Endothelial cell of umbilical vein (primary cell): ENCODE measurements around the gene CABP5. TPM values are rescaled to one million over a fixed set of nuclear protein-coding genes. Genes with fewer than 3 reads are reported as not detected.

Experiments
- BruUV-seq: library from RNA; stranded (reverse); fragments of 400-500 nt; replicated peaks from 2 replicates; lab custom pipeline; 2021; lab: Mats Ljungman, UMichigan
- CTCF ChIA-PET: fragments of 300-600, 350-600 bp; sonication (Branson Sonifier 250); formaldehyde crosslinking; loops from one replicate; lab custom pipeline; 2021; ENCODE audit warnings: antibody characterized with exemption, inconsistent platforms; lab: Charles Lee
- POLR2A ChIA-PET: fragments of 300-600, 350-600 bp; sonication (Branson Sonifier 250); formaldehyde crosslinking; loops from one replicate; lab custom pipeline; 2021; ENCODE audit warnings: antibody characterized with exemption, inconsistent platforms; lab: Charles Lee
- DNase-seq: peaks from one replicate; pipeline ENCODE4 v3.0.0-alpha.2; 2011; ENCODE audit warnings: low read depth, low spot score
- FAIRE-seq: peaks from 2 replicates; lab custom pipeline; 2011; peaks lifted over from hg19 to GRCh38; lab: Jason Lieb, UNC
- H2AFZ ChIP-seq: 2 replicates; pipeline ENCODE4 v1.6.0; 2012; ENCODE audit warnings: low read depth, low read length, control low read depth, inconsistent platforms
- H3K27ac ChIP-seq: 2 replicates; pipeline ENCODE4 v1.5.1; 2011; ENCODE audit warnings: low read depth, mild to moderate bottlenecking, control low read depth, low read length, moderate library complexity; ENCODE audit not compliant: insufficient read depth
- H3K27me3 ChIP-seq, 2 experiments: 2 replicates each; pipeline versions ENCODE4 v1.6.0 to v1.6.1; 2011; ENCODE audit warnings: low read length in 2 of 2, mixed read lengths in 1 of 2; ENCODE audit not compliant: control insufficient read depth in 2 of 2, insufficient read depth in 2 of 2
- H3K36me3 ChIP-seq, 2 experiments: 2 replicates in 1 of 2; 3 replicates in 1 of 2; pipeline ENCODE4 v1.5.1; 2011; ENCODE audit warnings: low read length in 2 of 2, mild to moderate bottlenecking in 1 of 2, moderate library complexity in 1 of 2; ENCODE audit not compliant: control insufficient read depth in 2 of 2, insufficient read depth in 2 of 2; ENCODE audit errors: extremely low read depth in 1 of 2
- H3K4me1 ChIP-seq: 3 replicates; pipeline ENCODE4 v1.5.1; 2011; ENCODE audit warnings: mild to moderate bottlenecking, low read length; ENCODE audit not compliant: control insufficient read depth, insufficient read depth; ENCODE audit errors: extremely low read depth
- H3K4me2 ChIP-seq: 2 replicates; pipeline ENCODE4 v1.6.1; 2011; ENCODE audit warnings: low read length, control low read depth, mixed read lengths; ENCODE audit not compliant: insufficient read depth
- H3K4me3 ChIP-seq, 3 experiments: fragments of 200-600 bp in 1 of 3; sonication (generic), shearing (Covaris generic) in 1 of 3; replicated peaks in 1 of 3; 2 replicates each; pipeline ENCODE4 v1.5.1; 2011 to 2016; ENCODE audit warnings: control low read depth in 3 of 3, low read length in 3 of 3, mild to moderate bottlenecking in 2 of 3, inconsistent platforms in 1 of 3, low read depth in 1 of 3, moderate library complexity in 1 of 3; ENCODE audit not compliant: insufficient read depth in 1 of 3
- H3K79me2 ChIP-seq: 2 replicates; pipeline ENCODE4 v1.6.0; 2012; ENCODE audit warnings: low read length, inconsistent platforms; ENCODE audit not compliant: control insufficient read depth, insufficient read depth
- H3K9ac ChIP-seq: replicated peaks from 2 replicates; pipeline ENCODE3; 2011; ENCODE audit warnings: low read length, control low read depth; ENCODE audit not compliant: insufficient read depth; ENCODE audit errors: extremely low read depth
- H3K9me1 ChIP-seq: replicated peaks from 3 replicates; pipeline ENCODE4 v1.6.0; 2011; ENCODE audit warnings: mild to moderate bottlenecking, low read length; ENCODE audit not compliant: control insufficient read depth, insufficient read depth; ENCODE audit errors: extremely low read depth
- H3K9me3 ChIP-seq: replicated peaks from 2 replicates; pipeline ENCODE4 v1.5.1; 2012; ENCODE audit warnings: low read length, inconsistent platforms; ENCODE audit not compliant: control insufficient read depth, insufficient read depth
- H4K20me1 ChIP-seq: replicated peaks from 2 replicates; pipeline ENCODE3; 2011; ENCODE audit warnings: mild to moderate bottlenecking, low read length; ENCODE audit not compliant: control insufficient read depth, insufficient read depth; ENCODE audit errors: extremely low read depth
- CTCF ChIP-seq, 2 donors: IDR thresholded peaks; 1 replicate in 1 of 2; 2 replicates in 1 of 2; pipeline ENCODE4 v1.5.1; 2011; ENCODE audit warnings: low read length in 2 of 2, mild to moderate bottlenecking in 2 of 2, moderate library complexity in 2 of 2, control low read depth in 1 of 2, inconsistent platforms in 1 of 2, low read depth in 1 of 2; ENCODE audit not compliant: insufficient read depth in 1 of 2; ENCODE audit errors: extremely low read depth in 1 of 2
- EZH2 ChIP-seq: IDR thresholded peaks from 2 replicates; pipeline ENCODE4 v1.6.1; 2012; ENCODE audit warnings: borderline replicate concordance, low read depth, mild to moderate bottlenecking, moderate library complexity, low read length, inconsistent platforms; ENCODE audit not compliant: severe bottlenecking
- FOS ChIP-seq: IDR thresholded peaks from 2 replicates; pipeline ENCODE4 v1.6.1; 2011; ENCODE audit warnings: mild to moderate bottlenecking, low read length, moderate library complexity, borderline replicate concordance; ENCODE audit not compliant: insufficient read depth
- GATA2 ChIP-seq: IDR thresholded peaks from 2 replicates; pipeline ENCODE4 v1.7.0; 2011; ENCODE audit warnings: low read depth, mild to moderate bottlenecking, moderate library complexity, mixed read lengths, low read length; ENCODE audit not compliant: insufficient read length, insufficient read depth
- JUN ChIP-seq: IDR thresholded peaks from 2 replicates; pipeline ENCODE4 v1.6.1; 2011; ENCODE audit warnings: borderline replicate concordance, low read depth; ENCODE audit not compliant: insufficient read length, insufficient read depth
- MAX ChIP-seq: IDR thresholded peaks from 2 replicates; pipeline ENCODE4 v1.6.1; 2011; ENCODE audit not compliant: insufficient read depth, insufficient read length
- MYC ChIP-seq: IDR thresholded peaks from one replicate; pipeline ENCODE4 v1.6.1; 2011; ENCODE audit warnings: mild to moderate bottlenecking, low read depth, low read length
- POLR2A ChIP-seq: IDR thresholded peaks from 2 replicates; pipeline ENCODE4 v1.6.1; 2012; ENCODE audit warnings: low read depth, mild to moderate bottlenecking, control low read depth, low read length
- POLR2AphosphoS5 ChIP-seq: IDR thresholded peaks from 2 replicates; pipeline ENCODE4 v1.6.1; 2012; ENCODE audit warnings: low read depth, mild to moderate bottlenecking, control low read depth, low read length, moderate library complexity; ENCODE audit not compliant: insufficient read depth
- dilution Hi-C: fragments of 300-500 bp; cut with MboI; formaldehyde crosslinking; loops from one replicate; pipeline ENCODE4 v1.15.0; 2019; ENCODE audit warnings: low sequenced_read_pairs; ENCODE audit not compliant: extremely low pct_ligation_motif_present
- intact Hi-C: fragments of 100-400 bp; cut with micrococcal nuclease; formaldehyde crosslinking; loops from one replicate; pipeline ENCODE4 v1.10.0; 2022
- polyA plus RNA-seq, 4 experiments: library from polyadenylated mRNA; depleted of rRNA in 3 of 4; stranded (reverse) in 3 of 4; unstranded in 1 of 4; fragments of >200 nt; gene quantifications; 2 replicates each; pipeline versions ENCODE4 v1.2.1 to v1.2.3, GENCODE V29; 2011 to 2012; ENCODE audit warnings: missing spikeins in 1 of 4
- total RNA-seq: library from RNA; stranded (reverse); gene quantifications from 2 replicates; pipeline ENCODE4 v1.2.3, GENCODE V29; 2021

Gene CABP5
- total and polyA plus RNA-seq, 2 donors (not counting 3 experiments of a cell fraction or from before 2014, with no cell fraction given) = not detected

- H3K4me1 ChIP-seq = no peaks in the 10 kb centered on the region
- no peak for DNase-seq
Observed at GRCh38 chr19:48053856-48054255, 10.0 kb upstream of the CABP5 start.

More at GRCh38 chr19:48053856-48054255, 10.0 kb upstream of the CABP5 start:
- intact Hi-C loops = no loop called here
- H3K4me2 ChIP-seq = no peak overlapping the region
- BruUV-seq = no TSS peak
- no peaks in the 10 kb centered on the region for H4K20me1 ChIP-seq
- no peak for FAIRE-seq
- no peaks in the 10 kb centered on the region for H3K36me3 ChIP-seq
- no peaks in the 10 kb centered on the region for H3K79me2 ChIP-seq
- H3K9me1 ChIP-seq = no peaks in the 10 kb centered on the region
- no peaks in the 10 kb centered on the region for H3K9me3 ChIP-seq
- POLR2A ChIA-PET = no interaction called here
- CTCF ChIA-PET = no interaction called here
- no peaks in the 10 kb centered on the region for H3K27me3 ChIP-seq
- no peak overlapping the region for H3K4me3 ChIP-seq
- H3K9ac ChIP-seq = no peak overlapping the region
- no peak overlapping the region for H3K27ac ChIP-seq
- H2AFZ ChIP-seq = no peak overlapping the region
- dilution Hi-C loops = no loop called here
- TF ChIP-seq CTCF (IDR thresholded peaks at IDR 0.05; ENCODE audit: extremely low read depth in 1 of 2, insufficient read depth in 1 of 2, low read depth in 1 of 2, low read length in 2 of 2) (no peak), POLR2A (no peak), JUN (no peak), MAX (no peak), MYC (no peak), FOS (no peak), POLR2AphosphoS5 (no peak), EZH2 (no peak), GATA2 (no peak)
